Activated CD8-positive, alpha-beta T cell treated with anti-CD3 and anti-CD28 coated beads, Interleukin-2, amount 10 ng/mL, durations not matched to agents 7 days and 5 days (primary cell): ENCODE data around the gene STAM. TPM values are rescaled to one million over a fixed set of nuclear protein-coding genes. Genes with fewer than 3 reads are reported as not detected.
A peak's percentile ranks its signal among the peaks of the same experiment; 100 is the strongest.

Source experiments
- ATAC-seq: fragments of 150-1000 bp; cut with Tn5 transposase; one replicate; pipeline ENCODE4 v1.10.0; 2021; ENCODE audit warnings: moderate library complexity
- CTCF ChIA-PET: fragments of 350-600 bp; sonication (Branson Sonifier 250); formaldehyde crosslinking; loops from one replicate; lab custom pipeline; 2021; ENCODE audit warnings: antibody characterized with exemption; lab: Charles Lee
- POLR2A ChIA-PET: fragments of 350-600 bp; sonication (Branson Sonifier 250); formaldehyde crosslinking; loops from one replicate; lab custom pipeline; 2021; ENCODE audit warnings: antibody characterized with exemption; lab: Charles Lee
- DNase-seq: peaks from one replicate; pipeline ENCODE4 v3.0.0-alpha.2; 2020
- H3K27ac Mint-ChIP-seq: one replicate; pipeline ENCODE4 v1.8.0; 2021; ENCODE audit warnings: mild to moderate bottlenecking, mixed read lengths
- H3K27me3 Mint-ChIP-seq: one replicate; pipeline ENCODE4 v1.8.0; 2021; ENCODE audit warnings: low read depth, mixed read lengths
- H3K36me3 Mint-ChIP-seq: one replicate; pipeline ENCODE4 v1.8.0; 2021; ENCODE audit warnings: low read depth, mixed read lengths
- H3K4me1 Mint-ChIP-seq: one replicate; pipeline ENCODE4 v1.8.0; 2021; ENCODE audit warnings: low read depth, mixed read lengths
- H3K4me3 Mint-ChIP-seq: one replicate; pipeline ENCODE4 v1.8.0; 2021; ENCODE audit warnings: mild to moderate bottlenecking, mixed read lengths
- H3K9me3 Mint-ChIP-seq: one replicate; pipeline ENCODE4 v1.8.0; 2022; ENCODE audit warnings: mixed read lengths; ENCODE audit not compliant: insufficient read depth
- total RNA-seq, 2 experiments: library from RNA; stranded (reverse); gene quantifications; one replicate each; pipeline ENCODE4 v1.2.3, GENCODE V29; 2021

Gene STAM
- total RNA-seq = 10 to 100 TPM; 20.8 to 21.9 TPM

- ATAC-seq (peak; percentile 86), DNase-seq (peak; percentile 95)
- POLR2A ChIA-PET = interaction anchor here (0.6 to 3.1 kb wide), 29 partner anchors 9 to 827 kb away, joined by 3 to 27 read pairs (median 3); partner anchors contain the start of genes HACD1, RSU1 and TMEM236
- Mint-ChIP-seq H3K36me3 (peaks cover 39% of the 10 kb centered on the region), H3K4me3 (peak within 1 kb of the TSS; percentile 95), H3K9me3 (peaks cover 6% of the 10 kb centered on the region), H3K27ac (peak within 1 kb of the TSS; percentile 100), H3K27me3 (no peaks in the 10 kb centered on the region), H3K4me1 (peaks cover 54% of the 10 kb centered on the region)
- CTCF ChIA-PET = interaction anchor here (0.7 to 2.6 kb wide), 14 partner anchors 11 to 354 kb away, joined by 3 to 11 read pairs (median 4); partner anchors contain the start of gene HACD1
Measured at GRCh38 chr10:17643755-17644484, at the start of gene STAM. TSS of gene STAM (plus strand) at chr10:17644151. CDS start at chr10:17644340, 189 bp downstream.

- H3K27me3 Mint-ChIP-seq = no peaks in the 10 kb centered on the region
- no peaks in the 10 kb centered on the region for H3K9me3 Mint-ChIP-seq
- H3K27ac Mint-ChIP-seq = no peak overlapping the region
- no peaks in the 10 kb centered on the region for H3K36me3 Mint-ChIP-seq
- ATAC-seq (no peak), DNase-seq (no peak)
- no peak overlapping the region for H3K4me3 Mint-ChIP-seq
- ChIA-PET CTCF (interaction anchor here (1.1 kb wide), 1 partner anchor 307 kb away, joined by 3 read pairs; no protein-coding TSS in a partner anchor), POLR2A (no interaction called here)
- no peaks in the 10 kb centered on the region for H3K4me1 Mint-ChIP-seq
Measured at GRCh38 chr10:17597386-17597785, 46.6 kb upstream of the STAM start.

- POLR2A ChIA-PET = no interaction called here
- no peak overlapping the region for H3K4me3 Mint-ChIP-seq
- H3K4me1 Mint-ChIP-seq = no peaks in the 10 kb centered on the region
- no peaks in the 10 kb centered on the region for H3K36me3 Mint-ChIP-seq
- no peak overlapping the region for H3K27ac Mint-ChIP-seq
- ATAC-seq = no peak
- DNase-seq = no peak
- H3K9me3 Mint-ChIP-seq = no peaks in the 10 kb centered on the region
- CTCF ChIA-PET = no interaction called here
- H3K27me3 Mint-ChIP-seq = no peaks in the 10 kb centered on the region
Measured at GRCh38 chr10:17599089-17599488, 44.9 kb upstream of the STAM start.

DNA sequence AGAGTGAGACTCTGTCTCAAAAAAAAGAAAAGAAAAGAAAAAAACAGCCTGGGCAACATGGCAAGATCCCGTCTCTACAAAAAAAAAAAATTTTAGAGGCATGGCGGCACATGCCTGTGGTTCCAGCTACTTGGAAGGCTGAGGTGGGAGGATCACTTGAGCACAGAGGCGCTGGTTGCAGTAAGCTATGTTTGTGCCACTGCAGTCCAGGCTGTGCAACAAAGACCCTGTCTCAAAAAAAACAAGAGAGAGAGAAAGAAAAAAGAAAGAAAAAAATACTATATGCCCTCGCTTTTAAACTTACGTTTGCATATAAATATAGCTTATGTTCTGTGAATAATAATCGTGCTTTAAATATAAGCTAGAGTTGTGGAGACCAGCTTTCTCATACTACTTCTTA is 38.0 kb upstream of the STAM start:
- DNase-seq (no peak), ATAC-seq (no peak)
- no peaks in the 10 kb centered on the region for H3K9me3 Mint-ChIP-seq
- H3K36me3 Mint-ChIP-seq = no peaks in the 10 kb centered on the region
- no peak overlapping the region for H3K27ac Mint-ChIP-seq
- H3K4me3 Mint-ChIP-seq = no peak overlapping the region
- H3K4me1 Mint-ChIP-seq = peaks cover 2% of the 10 kb centered on the region
- POLR2A ChIA-PET = no interaction called here
- CTCF ChIA-PET = interaction anchor here (0.9 to 1.8 kb wide), 7 partner anchors 136 to 267 kb away, joined by 3 to 8 read pairs (median 5); no protein-coding TSS in a partner anchor
- H3K27me3 Mint-ChIP-seq = no peaks in the 10 kb centered on the region

- ChIA-PET CTCF (interaction anchor here (0.6 to 1.8 kb wide), 8 partner anchors 99 to 266 kb away, joined by 3 to 8 read pairs (median 4); no protein-coding TSS in a partner anchor), POLR2A (no interaction called here)
- H3K36me3 Mint-ChIP-seq = no peaks in the 10 kb centered on the region
- H3K9me3 Mint-ChIP-seq = no peaks in the 10 kb centered on the region
- ATAC-seq (no peak), DNase-seq (no peak)
- H3K4me1 Mint-ChIP-seq = peaks cover 2% of the 10 kb centered on the region
- H3K4me3 Mint-ChIP-seq = no peak overlapping the region
- H3K27ac Mint-ChIP-seq = no peak overlapping the region
- H3K27me3 Mint-ChIP-seq = no peaks in the 10 kb centered on the region
Measured at GRCh38 chr10:17606547-17607040, 37.4 kb upstream of the STAM start.

- ATAC-seq (no peak), DNase-seq (no peak)
- no peak overlapping the region for H3K27ac Mint-ChIP-seq
- H3K36me3 Mint-ChIP-seq = no peaks in the 10 kb centered on the region
- H3K4me3 Mint-ChIP-seq = no peak overlapping the region
- ChIA-PET CTCF (interaction anchor here (1.1 to 1.8 kb wide), 3 partner anchors 135 to 177 kb away, joined by 3 to 8 read pairs (median 7); no protein-coding TSS in a partner anchor), POLR2A (no interaction called here)
- no peaks in the 10 kb centered on the region for H3K9me3 Mint-ChIP-seq
- peaks cover 2% of the 10 kb centered on the region for H3K4me1 Mint-ChIP-seq
- H3K27me3 Mint-ChIP-seq = no peaks in the 10 kb centered on the region
Measured at GRCh38 chr10:17607060-17607459, 36.9 kb upstream of the STAM start.

DNA sequence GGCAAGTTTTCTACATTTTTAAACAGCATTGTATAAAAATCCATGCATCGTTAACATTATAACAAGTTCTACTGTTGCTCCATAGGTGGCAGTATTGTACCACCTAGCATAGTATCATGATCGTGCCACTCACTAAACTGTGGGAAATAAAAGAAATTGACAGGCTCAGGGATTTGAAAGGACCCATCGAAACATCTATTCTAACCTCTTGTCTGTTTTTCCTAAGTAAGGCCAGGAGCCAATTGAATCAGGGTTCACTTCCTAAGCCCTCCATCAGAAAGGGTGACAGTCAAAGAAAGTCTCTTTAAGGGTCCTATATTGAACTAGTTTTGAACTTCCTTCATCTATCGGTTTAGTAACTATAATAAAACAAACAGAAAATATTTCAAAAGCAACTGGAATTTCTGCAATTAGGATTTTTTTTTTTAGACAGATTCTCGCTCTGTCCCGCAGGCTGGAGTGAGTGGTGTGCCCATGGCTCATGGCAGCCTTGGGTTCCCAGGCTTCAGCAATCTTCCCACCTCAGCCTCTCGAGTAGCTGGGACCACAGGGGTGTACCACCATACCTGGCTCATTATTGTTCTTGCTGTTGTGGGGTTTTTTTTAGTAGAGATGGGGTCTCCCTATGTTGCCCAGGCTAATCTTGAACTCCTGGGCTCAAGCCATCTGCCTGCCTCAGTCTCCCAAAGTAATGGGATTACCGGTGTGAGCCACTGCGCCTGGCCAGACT is 36.2 kb upstream of the STAM start:
- H3K4me3 Mint-ChIP-seq = no peak overlapping the region
- ChIA-PET CTCF (interaction anchor here (0.7 to 1.9 kb wide), 6 partner anchors 27 to 240 kb away, joined by 3 to 12 read pairs (median 3); no protein-coding TSS in a partner anchor), POLR2A (no interaction called here)
- H3K27me3 Mint-ChIP-seq = no peaks in the 10 kb centered on the region
- H3K27ac Mint-ChIP-seq = no peak overlapping the region
- H3K36me3 Mint-ChIP-seq = no peaks in the 10 kb centered on the region
- peak; percentile 46 for DNase-seq
- no peaks in the 10 kb centered on the region for H3K9me3 Mint-ChIP-seq
- ATAC-seq = peak; percentile 87
- peaks cover 2% of the 10 kb centered on the region for H3K4me1 Mint-ChIP-seq

DNA sequence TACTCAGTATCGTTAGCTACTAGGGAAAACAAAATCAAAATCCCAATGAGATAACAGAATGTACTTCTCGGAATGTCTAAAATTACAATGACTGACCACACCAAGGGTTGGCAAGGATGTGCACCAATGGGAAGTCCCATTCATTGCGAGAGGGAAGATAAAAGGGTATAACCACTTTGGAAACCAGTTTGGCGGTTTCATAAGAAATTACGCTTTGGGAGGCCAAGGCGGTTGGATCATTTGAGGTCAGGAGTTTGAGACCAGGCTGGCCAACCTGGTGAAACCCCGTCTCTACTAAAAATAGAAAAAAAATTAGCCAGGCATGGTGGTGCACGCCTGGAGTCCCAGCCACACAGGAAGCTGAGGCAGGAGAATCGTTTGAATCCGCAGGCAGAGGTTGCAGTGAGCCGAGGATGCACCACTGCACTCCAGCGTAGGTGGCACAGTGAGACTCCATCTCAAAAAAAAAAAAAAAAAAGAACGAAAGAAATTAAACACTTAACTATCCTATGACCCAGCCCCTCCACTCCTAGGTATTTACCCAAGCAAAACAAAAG is 34.4 kb upstream of the STAM start:
- Mint-ChIP-seq H3K27me3 (no peaks in the 10 kb centered on the region), H3K9me3 (no peaks in the 10 kb centered on the region), H3K36me3 (no peaks in the 10 kb centered on the region), H3K4me1 (peaks cover 2% of the 10 kb centered on the region), H3K27ac (no peak overlapping the region), H3K4me3 (no peak overlapping the region)
- DNase-seq (no peak), ATAC-seq (no peak)
- CTCF ChIA-PET = interaction anchor here (1.2 to 1.9 kb wide), 3 partner anchors 25 to 192 kb away, joined by 3 to 12 read pairs (median 3); no protein-coding TSS in a partner anchor
- POLR2A ChIA-PET = no interaction called here

GRCh38 chr10:17616403-17617030 is 27.4 kb upstream of the STAM start:
- Mint-ChIP-seq H3K27ac (no peak overlapping the region), H3K36me3 (no peaks in the 10 kb centered on the region), H3K9me3 (no peaks in the 10 kb centered on the region), H3K27me3 (peaks cover 17% of the 10 kb centered on the region), H3K4me1 (peaks cover 5% of the 10 kb centered on the region), H3K4me3 (peak overlapping the region; percentile 51)
- ChIA-PET POLR2A (interaction anchor here (1.0 kb wide), 1 partner anchor 27 kb away, joined by 3 read pairs; the partner anchor contains the start of gene STAM), CTCF (interaction anchor here (1.0 to 1.3 kb wide), 3 partner anchors 27 to 170 kb away, joined by 3 to 4 read pairs (median 3); partner anchors contain the start of gene STAM)
- DNase-seq = peak; percentile 40
- ATAC-seq = peak; percentile 67

DNA sequence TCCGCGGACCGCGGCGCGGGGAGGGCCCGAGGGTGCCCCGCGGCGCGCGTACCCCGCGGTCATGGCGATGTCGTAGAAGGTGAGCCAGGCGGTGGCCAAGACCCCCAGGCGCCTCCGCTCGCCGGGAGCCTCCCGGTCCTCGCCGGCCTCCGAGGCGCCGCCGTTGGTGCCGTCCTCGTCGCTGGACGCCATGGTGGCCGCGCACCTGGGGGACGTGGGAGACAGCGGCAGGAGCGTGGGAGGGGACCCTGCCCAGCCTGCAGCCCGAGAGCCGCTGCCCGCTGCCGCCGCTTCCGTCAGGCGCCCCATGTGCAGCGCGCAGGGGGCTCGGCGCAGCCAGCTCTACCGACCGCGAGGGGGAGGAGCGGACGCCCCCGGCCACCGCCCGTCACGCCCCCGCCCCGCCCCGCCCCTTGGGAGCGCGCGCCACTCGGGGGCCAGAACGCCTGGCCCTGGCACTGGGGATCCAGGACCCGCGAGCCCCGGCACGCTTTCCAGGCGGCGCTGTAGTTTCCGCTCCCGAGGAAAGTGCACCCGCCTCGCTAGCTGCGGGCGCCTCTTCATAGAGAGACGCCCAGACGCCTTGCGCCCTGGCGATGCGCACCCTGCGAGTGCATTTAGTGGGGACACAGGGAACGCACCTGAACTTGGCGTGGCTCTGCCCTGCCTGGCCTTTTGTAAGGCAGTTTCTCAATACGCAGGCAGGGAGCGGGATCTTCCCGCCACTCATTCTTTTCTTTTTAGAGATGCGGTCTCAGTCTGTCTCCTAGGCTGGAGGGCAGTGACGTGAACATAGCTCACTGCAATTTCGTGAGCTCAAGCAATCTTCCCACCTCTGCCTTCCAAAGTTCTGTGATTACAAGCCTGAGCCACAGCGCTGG is 26.7 kb upstream of the STAM start, which contains the start of gene HACD1:
Gene HACD1, minus strand, starts transcription at position 344 of the 881 bp plus-strand sequence. Its CDS starts 35 bp downstream, at position 309.
- ChIA-PET CTCF (interaction anchor here (0.7 to 1.4 kb wide), 7 partner anchors 27 to 170 kb away, joined by 3 to 10 read pairs (median 3); partner anchors contain the start of gene STAM), POLR2A (interaction anchor here (1.0 kb wide), 1 partner anchor 26 kb away, joined by 3 read pairs; the partner anchor contains the start of gene STAM)
- Mint-ChIP-seq H3K27me3 (peaks cover 20% of the 10 kb centered on the region), H3K9me3 (no peaks in the 10 kb centered on the region), H3K4me3 (peak within 1 kb of the TSS; percentile 81), H3K27ac (no peak within 1 kb of the TSS), H3K4me1 (peaks cover 5% of the 10 kb centered on the region), H3K36me3 (no peaks in the 10 kb centered on the region)
- peak; percentile 66 for DNase-seq
- ATAC-seq = peak; percentile 83
